Stimulated activated CD8-positive, alpha-beta memory T cell treated with anti-CD3 and anti-CD28 coated beads, Interleukin-15, amount 100 ng/mL, for 24 hours (primary cell): ENCODE data around the gene TPCN1.

Experiments used
- DNase-seq: peaks from one replicate; pipeline ENCODE4 v3.0.0-alpha.2; 2020; ENCODE audit warnings: low read depth

TPCN1 gene

GRCh38 chr12:113242026-113242418 is 20.8 kb downstream of the TPCN1 start:
- DNase-seq, result no peak

DNA sequence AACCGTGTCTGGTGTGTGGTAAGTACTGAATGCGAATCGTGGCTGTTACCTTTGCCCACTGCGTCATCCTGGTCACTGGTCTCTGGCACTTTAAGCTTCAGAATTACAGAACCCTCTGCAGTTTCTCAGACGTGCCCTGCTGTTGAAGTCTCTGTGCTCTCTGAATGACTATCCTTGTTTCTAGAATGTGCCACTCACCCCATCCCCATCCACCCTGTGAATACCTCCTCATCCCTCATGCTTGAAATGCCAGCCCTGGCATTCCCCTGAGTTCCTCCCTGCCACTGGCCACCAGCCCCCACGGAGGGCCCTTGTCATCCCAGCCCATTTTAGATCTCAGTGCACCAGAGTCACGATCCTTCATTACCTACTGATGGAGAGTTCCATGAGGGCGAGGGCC is 21.3 kb downstream of the TPCN1 start:
- DNase-seq, result no peak

- DNase-seq, result no peak
Observed at GRCh38 chr12:113244047-113244460, 22.8 kb downstream of the TPCN1 start.

DNA sequence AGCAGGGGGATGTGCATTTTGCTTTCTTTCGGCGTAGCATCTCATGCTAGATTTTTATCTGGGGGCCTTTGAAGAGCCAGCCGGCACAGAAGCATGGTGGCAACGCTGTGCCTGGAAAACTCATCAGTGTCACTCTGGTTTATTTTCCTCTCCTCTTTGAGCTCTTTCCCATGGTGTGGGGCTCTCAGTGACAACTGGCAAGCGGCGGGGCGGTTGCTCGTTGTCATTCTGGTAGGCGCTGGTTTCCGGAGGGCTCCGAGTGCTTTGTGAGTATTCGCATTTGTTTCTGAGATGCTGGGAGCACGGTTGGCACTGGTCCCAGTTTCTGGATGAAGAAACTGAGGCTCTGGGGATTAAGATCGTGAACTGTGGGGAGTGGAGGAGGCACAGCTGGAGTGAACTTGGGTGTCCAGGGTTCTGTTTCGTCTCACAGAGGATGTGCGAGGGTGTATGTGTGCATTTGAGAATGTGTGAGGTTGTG is 23.3 kb downstream of the TPCN1 start:
- no peak for DNase-seq

GRCh38 chr12:113245695-113246477 is 24.6 kb downstream of the TPCN1 start:
- DNase-seq, result no peak

- DNase-seq, result no peak
Observed at GRCh38 chr12:113246478-113247122, 25.3 kb downstream of the TPCN1 start.

DNA sequence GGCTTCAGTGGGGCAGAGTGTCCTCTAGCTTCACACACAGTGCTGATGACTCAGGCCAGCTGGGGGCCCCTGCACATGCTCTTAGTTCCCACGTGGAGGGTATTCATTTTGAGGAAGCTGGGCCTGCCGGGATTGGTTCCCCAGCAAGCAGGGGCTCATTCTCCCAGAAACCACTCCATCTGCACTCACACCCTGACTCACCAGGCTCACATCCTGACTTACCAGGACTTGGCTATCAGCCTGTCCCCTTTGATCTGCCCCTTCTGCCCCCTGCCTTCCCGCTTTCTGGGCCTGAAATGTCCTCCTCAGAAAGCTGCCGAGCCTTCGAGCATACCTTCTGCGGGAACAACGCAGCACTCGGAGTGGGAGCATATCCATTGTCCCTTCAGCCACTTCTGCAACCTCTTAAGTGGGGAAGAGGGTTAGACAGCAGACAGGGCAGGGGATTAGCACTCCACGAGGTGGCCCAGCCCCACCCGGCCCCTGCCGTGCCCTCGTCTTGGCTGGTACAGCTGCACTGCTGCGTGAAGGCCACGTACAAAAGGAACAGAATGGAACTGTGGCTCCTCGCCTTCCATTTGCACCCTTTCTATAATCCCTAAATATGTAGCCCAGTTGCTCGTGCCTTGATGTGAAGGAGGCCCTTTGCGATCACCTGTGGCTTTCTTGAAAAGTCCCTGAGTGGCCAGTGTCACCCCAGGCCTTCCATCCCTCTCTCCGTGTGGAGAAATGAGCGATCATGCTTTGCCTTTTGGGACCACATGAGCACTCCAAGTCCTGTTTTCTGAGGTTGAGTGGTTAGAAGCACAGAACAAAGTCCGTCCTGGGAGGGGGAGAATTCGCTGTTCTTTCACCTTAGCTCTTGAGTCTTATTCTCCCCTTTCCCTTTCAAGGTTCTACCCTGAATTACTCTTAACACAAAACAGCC is 26.1 kb downstream of the TPCN1 start:
- DNase-seq, result no peak

GRCh38 chr12:113248051-113248825 is 27.0 kb downstream of the TPCN1 start:
- DNase-seq, result no peak

DNA sequence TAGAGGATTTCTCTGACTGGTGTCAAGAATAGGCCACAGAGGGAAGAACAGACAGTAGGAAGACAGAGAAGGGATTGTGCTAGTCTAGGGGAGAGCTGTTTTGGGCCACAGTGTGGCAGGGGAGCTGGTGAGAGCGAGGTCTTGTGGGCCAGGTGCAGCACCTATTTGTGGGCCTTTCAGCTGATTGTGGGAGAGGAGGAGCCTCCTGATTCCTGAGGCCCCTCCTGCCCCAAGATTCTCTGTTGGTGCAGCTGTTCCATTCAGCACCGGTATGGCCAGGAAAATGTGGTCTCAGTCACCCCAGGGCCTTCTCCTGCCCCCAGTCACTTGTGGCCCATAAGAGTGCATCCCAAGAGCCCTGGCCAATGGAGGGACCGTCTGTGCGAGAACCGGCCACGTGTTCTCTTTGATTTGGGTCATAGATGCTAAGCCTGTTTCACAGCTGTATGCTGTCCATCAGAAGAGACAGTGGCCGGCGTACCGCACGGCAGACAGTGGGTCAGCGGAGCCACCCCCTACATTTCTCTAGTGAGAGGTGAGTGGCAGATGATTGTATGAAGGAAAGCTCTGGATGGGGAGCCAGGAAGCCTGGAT is 27.7 kb downstream of the TPCN1 start:
- no peak for DNase-seq

DNA sequence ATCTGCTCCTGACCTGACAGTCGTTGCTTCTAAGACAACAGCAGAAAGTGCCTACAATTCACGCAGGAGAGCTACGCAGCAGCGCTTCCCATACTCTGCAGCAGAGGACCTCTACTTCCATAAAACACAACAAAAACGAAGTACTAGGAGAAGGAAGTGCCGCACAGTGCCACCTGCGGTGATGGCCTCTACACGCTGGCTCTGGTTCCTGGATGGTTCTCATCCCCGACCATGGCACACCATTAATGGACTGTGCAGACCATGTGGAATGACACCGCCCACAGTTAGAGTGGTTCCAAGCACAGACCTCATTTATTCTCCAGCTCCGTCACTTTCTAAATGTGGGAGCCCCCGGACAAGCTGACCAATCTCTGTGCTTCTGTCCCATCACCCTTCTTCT is 28.3 kb downstream of the TPCN1 start:
- DNase-seq, result no peak

DNA sequence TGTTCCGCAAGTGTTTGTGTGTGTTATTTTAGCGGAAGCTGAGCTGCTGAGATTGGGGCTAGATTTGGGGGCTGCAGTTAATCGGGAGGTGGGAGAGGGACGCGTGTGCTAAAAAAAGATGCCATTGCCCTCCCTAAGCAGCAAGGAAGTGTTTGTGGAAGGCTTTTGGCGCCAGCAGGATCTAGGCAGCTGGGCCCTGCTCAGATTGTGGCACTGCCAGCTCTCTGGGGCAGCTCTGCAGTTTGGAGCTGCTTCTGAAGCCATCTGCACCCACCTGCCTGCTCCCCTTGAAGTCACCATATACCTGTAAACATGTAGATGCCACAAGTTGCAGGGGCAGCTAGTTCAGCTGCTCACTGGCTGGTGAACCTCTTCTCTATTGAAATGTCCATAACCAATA is 28.8 kb downstream of the TPCN1 start:
- DNase-seq, result no peak

DNA sequence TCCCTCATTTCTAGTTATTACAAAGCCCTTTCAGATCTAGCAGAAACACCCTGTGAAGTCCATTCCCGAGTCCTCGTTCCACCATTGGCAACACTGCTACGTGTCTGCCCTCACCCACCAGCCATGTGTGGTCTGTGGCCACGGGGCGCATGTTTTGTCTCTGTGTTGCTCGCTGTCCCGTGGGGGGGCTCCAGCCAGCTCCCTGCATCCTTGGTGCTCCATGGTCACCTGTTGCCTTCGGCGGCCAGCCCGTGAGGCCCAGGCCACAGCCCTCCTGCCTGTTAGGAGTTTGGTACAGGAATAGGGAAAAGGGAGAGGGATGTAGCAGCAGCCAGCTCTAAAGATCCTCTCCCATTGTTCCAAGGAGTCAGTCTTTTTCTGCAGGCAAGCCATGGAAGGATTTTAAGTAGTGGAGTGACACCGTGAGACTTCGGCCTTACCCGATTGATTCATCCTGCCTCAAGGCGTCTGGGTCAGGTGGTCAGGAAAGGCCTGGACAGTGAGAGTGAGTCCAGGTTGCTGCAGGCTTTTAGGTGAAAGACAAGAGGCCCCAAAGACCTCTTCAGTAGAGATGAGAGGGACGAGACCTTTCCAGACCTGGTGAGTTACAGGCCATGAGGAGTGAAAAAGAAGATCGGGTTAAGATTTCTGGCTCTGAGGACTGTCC is 30.3 kb downstream of the TPCN1 start:
- no peak for DNase-seq

DNA sequence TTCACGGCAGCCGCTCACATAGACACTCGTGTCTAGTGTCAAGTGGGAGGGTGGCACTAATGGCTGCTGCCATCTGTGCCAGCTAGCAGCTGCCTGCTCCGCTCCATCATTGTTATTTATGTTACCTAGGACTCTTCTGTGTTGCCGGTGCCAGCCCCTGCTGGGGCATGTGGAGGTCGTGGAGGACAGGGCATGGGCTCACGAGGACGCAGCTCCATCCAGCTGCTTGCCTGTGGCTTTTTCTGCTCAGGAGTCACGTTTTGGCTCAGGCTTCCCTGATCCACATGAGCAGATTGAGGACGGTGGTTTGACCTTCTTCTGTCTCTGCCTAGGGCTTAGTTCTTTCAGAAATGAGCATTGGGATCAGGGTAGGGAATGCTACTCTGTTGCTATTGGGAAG is 31.2 kb downstream of the TPCN1 start:
- no peak for DNase-seq

DNA sequence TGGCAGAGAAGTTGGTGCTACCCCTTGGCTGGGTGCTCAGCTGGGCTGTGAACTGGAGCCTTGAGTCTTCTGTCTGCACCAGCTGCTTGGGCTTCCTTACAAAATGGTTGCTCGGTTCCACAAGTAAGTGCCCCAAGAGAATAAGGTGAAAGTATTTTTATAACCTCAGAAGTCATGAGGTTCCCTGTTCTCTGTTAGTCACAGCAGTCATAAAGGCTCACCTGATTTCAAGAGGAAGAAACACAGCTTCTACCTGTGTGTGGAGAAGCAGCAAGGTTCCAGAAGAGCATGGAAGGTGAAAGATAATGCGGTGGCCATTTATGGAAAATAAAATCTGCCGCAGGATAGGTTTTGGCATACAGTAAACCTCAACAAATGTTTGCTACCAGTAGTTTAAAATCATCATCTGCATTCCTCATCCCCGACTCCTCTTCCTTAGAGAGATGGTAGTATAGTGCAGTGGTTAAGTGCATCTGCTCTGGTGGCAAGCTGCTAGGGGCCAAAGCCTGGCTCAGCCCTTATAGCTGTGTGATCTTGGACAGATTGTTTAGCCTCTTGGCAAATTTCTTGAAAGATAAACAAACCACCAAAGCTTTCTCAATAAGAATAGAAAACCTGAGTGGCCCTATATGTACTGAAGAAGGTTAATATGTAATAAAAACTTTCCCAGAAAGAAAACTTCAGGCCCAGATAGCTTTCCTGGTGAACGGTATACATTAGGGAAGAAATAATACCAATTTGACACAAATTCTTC is 32.4 kb downstream of the TPCN1 start:
- DNase-seq, result no peak

- DNase-seq, result no peak
Observed at GRCh38 chr12:113254298-113254697, 33.0 kb downstream of the TPCN1 start.

DNA sequence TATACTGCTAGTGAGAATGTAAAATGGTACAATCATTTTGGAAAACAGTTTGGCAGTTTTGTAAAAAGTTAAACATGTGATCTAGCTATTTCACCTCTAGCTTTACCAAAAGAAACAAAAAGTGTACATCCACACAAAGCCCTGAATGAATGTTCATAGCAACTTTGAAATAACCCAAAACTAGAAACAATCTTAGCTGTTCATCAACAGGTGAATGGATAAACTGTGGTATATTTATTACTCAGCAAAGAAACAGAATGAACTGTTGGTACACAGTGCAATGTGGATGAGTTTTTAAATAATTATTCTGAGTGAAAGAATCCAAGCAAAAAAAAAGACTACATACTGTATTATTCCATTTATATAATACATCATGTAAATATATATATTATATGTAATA is 36.3 kb downstream of the TPCN1 start:
- DNase-seq, result no peak

DNA sequence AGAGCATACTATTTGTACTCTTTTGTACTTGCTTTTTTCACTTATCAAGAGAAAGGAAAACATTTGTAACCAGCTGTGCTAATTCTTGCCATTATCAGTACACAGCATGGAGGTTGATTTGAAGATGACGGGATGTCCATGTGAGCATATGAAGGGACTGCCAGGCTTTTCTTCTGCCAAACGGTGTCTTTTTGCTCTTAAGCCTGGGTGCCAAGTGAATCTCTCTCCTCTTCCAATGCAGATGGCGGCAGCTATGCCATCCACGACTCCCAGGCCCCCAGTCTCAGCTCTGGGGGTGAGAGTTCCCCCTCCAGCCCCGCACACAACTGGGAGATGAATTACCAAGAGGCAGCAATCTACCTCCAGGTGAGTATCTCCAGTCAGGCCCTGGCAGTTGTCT is 38.9 kb downstream of the TPCN1 start:
- DNase-seq, result no peak

GRCh38 chr12:113260636-113261300 is 39.5 kb downstream of the TPCN1 start:
- no peak for DNase-seq

- DNase-seq, result no peak
Observed at GRCh38 chr12:113261847-113262470, 40.7 kb downstream of the TPCN1 start.
